Right lobe of liver (tissue), 6 donors: ENCODE measurements around the gene AFDN. TPM values are rescaled to one million over a fixed set of nuclear protein-coding genes. Genes with fewer than 3 reads are reported as not detected.
A peak's percentile ranks its signal among the peaks of the same experiment; 100 is the strongest.

Source experiments
- ATAC-seq, 4 donors: fragments of 200-7000 bp; cut with Tn5 transposase; one replicate each; pipeline ENCODE4 v1.9.1; 2020; ENCODE audit warnings: mild to moderate bottlenecking in 4 of 4, moderate library complexity in 4 of 4
- DNase-seq, 3 donors: peaks; one replicate each; pipeline ENCODE4 v3.0.0-alpha.2; 2020
- H3K27ac ChIP-seq, 3 donors: fragments of 200-600 bp; one replicate each; pipeline ENCODE4 v1.8.0; 2022
- H3K27me3 ChIP-seq, 2 donors: fragments of 200-600 bp; one replicate each; pipeline ENCODE4 v1.8.0; 2022
- H3K36me3 ChIP-seq, 4 donors: fragments of 200-600 bp; sonication (generic) in 1 of 4; one replicate each; pipeline versions ENCODE4 v1.5.1 to v1.8.0; 2017 to 2022; ENCODE audit warnings: control low read depth in 1 of 4
- H3K4me1 ChIP-seq, 4 donors: fragments of 200-600 bp; sonication (generic) in 1 of 4; one replicate each; pipeline versions ENCODE4 v1.5.1 to v1.8.0; 2017 to 2022; ENCODE audit warnings: control low read depth in 1 of 4
- H3K4me3 ChIP-seq, 3 donors: fragments of 200-600 bp; one replicate each; pipeline ENCODE4 v1.8.0; 2022
- H3K9me3 ChIP-seq, 4 donors: fragments of 200-600 bp; sonication (generic) in 1 of 4; one replicate each; pipeline versions ENCODE4 v1.5.1 to v1.8.0; 2017 to 2022; ENCODE audit warnings: control low read depth in 1 of 4
- POLR2A ChIP-seq: fragments of 450-650 bp; IDR thresholded peaks from one replicate; pipeline ENCODE4 v1.6.1; 2017; ENCODE audit warnings: antibody characterized with exemption, mild to moderate bottlenecking
- WGBS: methylation state at CpG from one replicate; pipeline ENCODE4 v1.1.6; 2018; ENCODE audit warnings: low coverage, low lambda C conversion rate; ENCODE audit not compliant: insufficient coverage; ENCODE audit errors: missing lambda C conversion rate; 5-methylcytosine and 5-hydroxymethylcytosine counted together
- intact Hi-C, 2 donors: fragments of 100-400 bp; cut with DNase I; formaldehyde crosslinking; loops; one replicate each; pipeline versions ENCODE4 v1.11.2 to v1.14.1; 2022
- total RNA-seq, 6 experiments: library from RNA; depleted of rRNA in 2 of 6; stranded (reverse); fragments of >200 nt in 2 of 6; fragmentation: NEBNext Ultra II Directional in 3 of 6; extraction: Animal tissue kit (Norgen Biotek cat#: 25700) in 3 of 6; gene quantifications; one replicate each; pipeline versions ENCODE4 v1.1.0 to v1.2.4, GENCODE V29; 2016 to 2023
- TF ChIP-seq, protein P1 (sequence below), 4 donors: fragments of 200-600 bp in 3 of 4; fragments of 450-650 bp in 1 of 4; IDR thresholded peaks; one replicate each; pipeline versions ENCODE4 v1.5.1 to v1.8.0; 2016 to 2022; ENCODE audit warnings: antibody characterized with exemption in 4 of 4, mild to moderate bottlenecking in 2 of 4
- donor health status: DM: no; HTN: yes; CAD: no.
- donor health status: DM: no; HTN: no; CAD: no.
- donor health status: DM: no; HTN: no; CAD: no.
- donor health status: DM: no; HTN: yes; CAD: no.
- donor health status: DM: no; HTN: yes; CAD: no.

The AFDN gene
- total RNA-seq, 6 experiments from 2014 or later, result 77.0 to 106 (median 85.5) TPM

DNA sequence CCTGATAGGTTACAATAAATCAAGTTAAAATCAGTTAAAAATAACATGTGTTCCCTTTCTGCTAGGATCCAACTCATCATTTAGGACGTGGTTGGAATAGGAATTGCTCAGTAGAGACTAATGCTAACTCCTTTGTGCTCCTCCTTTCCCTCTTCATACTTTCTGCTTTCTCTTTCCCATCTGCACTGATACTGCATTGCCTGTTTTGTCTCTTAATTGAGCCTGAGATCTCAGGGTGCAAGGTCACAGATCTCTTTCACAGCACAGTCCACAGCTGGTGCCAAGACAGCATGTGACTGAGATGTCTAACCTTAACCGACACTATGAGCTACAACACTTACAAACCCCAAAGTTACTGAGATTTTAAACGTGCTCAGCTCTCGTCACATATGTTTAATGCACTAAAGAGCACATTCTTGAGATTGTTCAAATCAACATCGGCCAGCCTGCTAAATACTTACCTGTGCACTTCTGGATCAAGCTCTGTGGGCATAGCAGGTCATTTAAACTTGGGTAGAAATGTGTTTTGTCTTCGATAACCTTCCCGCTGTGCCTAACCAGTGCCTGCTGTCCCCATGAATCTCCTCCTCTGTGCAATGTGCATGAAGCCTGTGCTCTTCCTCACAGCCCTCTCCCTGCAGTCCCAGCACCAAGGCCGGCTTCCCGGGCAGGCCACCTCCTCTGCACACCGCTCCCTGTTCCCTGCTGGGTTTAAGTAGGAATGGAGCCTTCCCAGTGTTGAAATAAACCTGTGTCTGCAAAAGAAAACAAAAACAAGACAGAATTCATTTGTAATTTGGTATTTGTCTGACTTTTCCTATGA is 39.6 kb upstream of the AFDN start:
- H3K27ac ChIP-seq, result peak overlapping the region in 1 of 3 donors; percentile 8
- peaks cover 0 to 5% (median 2%) of the 10 kb centered on the region in 4 donors for H3K36me3 ChIP-seq
- DNase-seq, result no peak
- ATAC-seq, result peak in 3 of 4 donors; percentile 5 to 37 (median 8)
- no peak for TF ChIP-seq POLR2A
- TF ChIP-seq, protein P1, sequence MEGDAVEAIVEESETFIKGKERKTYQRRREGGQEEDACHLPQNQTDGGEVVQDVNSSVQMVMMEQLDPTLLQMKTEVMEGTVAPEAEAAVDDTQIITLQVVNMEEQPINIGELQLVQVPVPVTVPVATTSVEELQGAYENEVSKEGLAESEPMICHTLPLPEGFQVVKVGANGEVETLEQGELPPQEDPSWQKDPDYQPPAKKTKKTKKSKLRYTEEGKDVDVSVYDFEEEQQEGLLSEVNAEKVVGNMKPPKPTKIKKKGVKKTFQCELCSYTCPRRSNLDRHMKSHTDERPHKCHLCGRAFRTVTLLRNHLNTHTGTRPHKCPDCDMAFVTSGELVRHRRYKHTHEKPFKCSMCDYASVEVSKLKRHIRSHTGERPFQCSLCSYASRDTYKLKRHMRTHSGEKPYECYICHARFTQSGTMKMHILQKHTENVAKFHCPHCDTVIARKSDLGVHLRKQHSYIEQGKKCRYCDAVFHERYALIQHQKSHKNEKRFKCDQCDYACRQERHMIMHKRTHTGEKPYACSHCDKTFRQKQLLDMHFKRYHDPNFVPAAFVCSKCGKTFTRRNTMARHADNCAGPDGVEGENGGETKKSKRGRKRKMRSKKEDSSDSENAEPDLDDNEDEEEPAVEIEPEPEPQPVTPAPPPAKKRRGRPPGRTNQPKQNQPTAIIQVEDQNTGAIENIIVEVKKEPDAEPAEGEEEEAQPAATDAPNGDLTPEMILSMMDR (IDR thresholded peaks at IDR 0.05), result no peak
- H3K4me1 ChIP-seq, result peaks cover 0 to 35% (median 7%) of the 10 kb centered on the region in 4 donors
- H3K27me3 ChIP-seq, result no peaks in the 10 kb centered on the region
- intact Hi-C loops, result no loop called here
- 78% methylated on average over 8 of the region's 10 CpGs for WGBS
- H3K9me3 ChIP-seq, result no peaks in the 10 kb centered on the region
- no peak overlapping the region for H3K4me3 ChIP-seq

- Histone ChIP-seq H3K36me3 (peaks cover 0 to 5% (median 2%) of the 10 kb centered on the region in 4 donors), H3K9me3 (no peaks in the 10 kb centered on the region), H3K4me3 (peak overlapping the region in 1 of 3 donors; percentile 45), H3K27me3 (no peaks in the 10 kb centered on the region), H3K4me1 (peaks cover 0 to 36% (median 12%) of the 10 kb centered on the region in 4 donors), H3K27ac (peak overlapping the region in 1 of 3 donors; percentile 60)
- intact Hi-C loops, result no loop called here
- 80% methylated on average over 10 of the region's 23 CpGs for WGBS
- no peak for ATAC-seq
- TF ChIP-seq, protein P1 (IDR thresholded peaks at IDR 0.05), result no peak
- no peak for TF ChIP-seq POLR2A
- no peak for DNase-seq
These were observed 38.7 kb upstream of the AFDN start for GRCh38 chr6:167787896-167788562.

DNA sequence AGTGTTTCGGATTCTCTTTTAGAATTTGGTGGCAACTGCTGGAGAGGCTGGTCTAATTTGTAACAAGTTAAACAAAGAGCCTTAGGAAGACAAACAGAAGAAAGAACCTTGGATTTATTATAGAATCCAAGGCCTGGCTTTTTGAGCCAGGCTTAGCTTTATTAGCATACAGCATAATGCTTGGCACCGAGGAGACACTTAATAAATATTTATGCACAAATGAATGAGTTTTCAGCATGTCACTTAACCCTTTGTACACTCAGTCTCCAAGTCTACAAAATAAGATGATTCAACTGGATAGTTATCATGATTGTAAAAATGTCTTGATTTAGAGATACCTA is 38.2 kb upstream of the AFDN start:
- TF ChIP-seq POLR2A, result no peak
- TF ChIP-seq, protein P1 (IDR thresholded peaks at IDR 0.05), result no peak
- Histone ChIP-seq H3K27me3 (no peaks in the 10 kb centered on the region), H3K9me3 (no peaks in the 10 kb centered on the region), H3K4me1 (peaks cover 0 to 34% (median 12%) of the 10 kb centered on the region in 4 donors), H3K27ac (peak overlapping the region in 2 of 3 donors; percentile 32 to 60), H3K4me3 (peak overlapping the region in 2 of 3 donors; percentile 45 to 67), H3K36me3 (peaks cover 0 to 5% (median 2%) of the 10 kb centered on the region in 4 donors)
- DNase-seq (no peak), ATAC-seq (no peak)
- intact Hi-C loops, result no loop called here
- WGBS, result 35% methylated on average over 2 of the region's 2 CpGs

DNA sequence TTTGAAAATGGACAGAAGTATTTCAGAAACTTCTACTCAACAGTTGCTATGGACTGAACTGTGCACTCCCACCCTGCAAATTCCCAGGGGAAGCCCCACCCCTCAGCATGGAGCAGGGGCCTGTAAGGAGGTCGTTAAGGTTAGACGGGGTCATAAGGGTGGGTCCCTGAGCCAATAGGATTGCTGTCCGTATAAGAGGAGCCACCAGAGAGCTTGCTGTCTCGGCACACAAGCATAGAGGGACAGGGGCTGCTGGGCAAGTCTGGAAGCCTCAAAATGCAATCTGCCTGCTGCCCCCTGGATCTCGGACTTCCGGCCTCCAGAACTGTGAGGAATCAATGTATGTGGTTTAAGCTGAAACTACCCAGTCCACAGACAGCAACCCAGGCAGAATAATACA is 37.4 kb upstream of the AFDN start:
- ATAC-seq, result peak in 2 of 4 donors; percentile 2 to 8
- no peaks in the 10 kb centered on the region for H3K27me3 ChIP-seq

More for the DNA sequence above, 37.4 kb upstream of the AFDN start:
- 40% methylated on average over 1 of the region's 6 CpGs for WGBS
- TF ChIP-seq POLR2A, result peak; percentile 27
- TF ChIP-seq, protein P1 (IDR thresholded peaks at IDR 0.05), result no peak
- peaks cover 0 to 33% (median 12%) of the 10 kb centered on the region in 4 donors for H3K4me1 ChIP-seq
- H3K27ac ChIP-seq, result peak overlapping the region in 2 of 3 donors; percentile 32 to 60
- no peaks in the 10 kb centered on the region for H3K9me3 ChIP-seq
- peak overlapping the region; percentile 8 to 67 (median 45) for H3K4me3 ChIP-seq
- peaks cover 0 to 4% (median 0%) of the 10 kb centered on the region in 4 donors for H3K36me3 ChIP-seq
- intact Hi-C loops, result no loop called here
- DNase-seq, result no peak
